Stomach (tissue), 9 donors: ENCODE data around the gene DCDC2C. TPM values are rescaled to one million over a fixed set of nuclear protein-coding genes. Genes with fewer than 3 reads are reported as not detected.

ENCODE experiments used
- DNase-seq, 2 donors: peaks; one replicate each; pipeline versions ENCODE4 v3.0.0 to v3.0.0-alpha.2; 2013 to 2019
- H3K27ac ChIP-seq, 5 donors: fragments of 200-600 bp in 4 of 5; sonication (generic) in 4 of 5; one replicate each; pipeline ENCODE4 v1.5.1; 2013 to 2019; ENCODE audit warnings: mild to moderate bottlenecking in 1 of 5, moderate library complexity in 1 of 5
- H3K27me3 ChIP-seq, 3 donors: fragments of 200-600 bp; sonication (generic); one replicate each; pipeline ENCODE4 v1.5.1; 2017 to 2019; ENCODE audit warnings: mixed run types in 1 of 3
- H3K36me3 ChIP-seq, 4 donors: fragments of 200-600 bp; sonication (generic); 1 replicate in 3 of 4; 2 replicates in 1 of 4; pipeline ENCODE4 v1.5.1; 2016 to 2019
- H3K4me1 ChIP-seq, 4 donors: fragments of 200-600 bp; sonication (generic); one replicate each; pipeline ENCODE4 v1.5.1; 2016 to 2019
- H3K4me3 ChIP-seq, 4 donors: fragments of 200-600 bp; sonication (generic) in 3 of 4; one replicate each; pipeline ENCODE4 v1.5.1; 2016 to 2019; ENCODE audit warnings: mild to moderate bottlenecking in 1 of 4
- H3K9me3 ChIP-seq, 4 donors: fragments of 200-600 bp; sonication (generic); one replicate each; pipeline ENCODE4 v1.5.1; 2016 to 2019
- CTCF ChIP-seq, 7 experiments: fragments of 450-650 bp in 4 of 7; fragments of 200-600 bp in 3 of 7; sonication (generic) in 3 of 7; IDR thresholded peaks; one replicate each; pipeline ENCODE4 v1.5.1; 2016 to 2019; ENCODE audit warnings: antibody characterized with exemption in 7 of 7, control low read depth in 2 of 7, mild to moderate bottlenecking in 1 of 7
- EP300 ChIP-seq: sonication (generic); formaldehyde crosslinking; IDR thresholded peaks from one replicate; pipeline ENCODE4 v1.6.1; 2017; ENCODE audit warnings: antibody characterized with exemption
- POLR2A ChIP-seq, 4 donors: fragments of 450-650 bp; IDR thresholded peaks; one replicate each; pipeline ENCODE4 v1.6.1; 2016; ENCODE audit warnings: antibody characterized with exemption in 4 of 4, control low read depth in 2 of 4, mild to moderate bottlenecking in 1 of 4, moderate library complexity in 1 of 4
- POLR2AphosphoS5 ChIP-seq, 3 donors: sonication (generic); formaldehyde crosslinking; IDR thresholded peaks; one replicate each; pipeline ENCODE4 v1.6.1; 2016; ENCODE audit warnings: antibody characterized with exemption in 3 of 3
- WGBS, 5 donors: extraction: QIAGEN DNeasy Blood & Tissue Kit in 3 of 5; methylation state at CpG; one replicate each; pipeline versions ENCODE4 v1.1.5 to v1.1.7; 2013 to 2018; 5-methylcytosine and 5-hydroxymethylcytosine counted together
- intact Hi-C: fragments of 100-400 bp; cut with DNase I; formaldehyde crosslinking; loops from one replicate; pipeline ENCODE4 v1.15.1; 2023; ENCODE audit warnings: low total_unique reads
- polyA plus RNA-seq, 3 donors: library from polyadenylated mRNA; stranded (reverse); fragments of 200-250 nt; gene quantifications; one replicate each; pipeline ENCODE4 v1.2.3, GENCODE V29; 2013
- total RNA-seq, 5 donors: library from RNA; depleted of rRNA; stranded (reverse); fragments of >200 nt; gene quantifications; one replicate each; pipeline versions ENCODE4 v1.1.0 to v1.2.3, GENCODE V29; 2014 to 2016
- donor health status: healthy with polysubstance abuse.
- donor health status: Bipolar disorder and iron deficiency.
- donor health status: healthy.

The DCDC2C gene
- total and polyA plus RNA-seq, 8 donors: not detected

GRCh38 chr2:3768960-3769765 lies 65.8 kb downstream of the DCDC2C start:
- no peaks in the 10 kb centered on the region for H3K27me3 ChIP-seq

GRCh38 chr2:3769766-3770165 lies 66.4 kb downstream of the DCDC2C start:
- TF ChIP-seq POLR2AphosphoS5 (IDR thresholded peaks at IDR 0.05) (no peak), EP300 (no peak), CTCF (IDR thresholded peaks at IDR 0.05) (no peak)
- Histone ChIP-seq H3K9me3 (no peaks in the 10 kb centered on the region), H3K27me3 (no peaks in the 10 kb centered on the region), H3K36me3 (no peaks in the 10 kb centered on the region), H3K4me1 (no peaks in the 10 kb centered on the region), H3K27ac (no peak overlapping the region), H3K4me3 (no peak overlapping the region)
- intact Hi-C loops: no loop called here
- WGBS, 5 donors: 48 to 82% (median 80%) methylated on average over 3 of the region's 3 CpGs
- no peak for DNase-seq

More at GRCh38 chr2:3768960-3769765, 65.8 kb downstream of the DCDC2C start:
- H3K4me3 ChIP-seq: no peak overlapping the region
- H3K36me3 ChIP-seq: no peaks in the 10 kb centered on the region
- H3K9me3 ChIP-seq: no peaks in the 10 kb centered on the region
- WGBS, 5 donors: 85 to 91% (median 90%) methylated on average over 21 of the region's 21 CpGs
- intact Hi-C loops: no loop called here
- TF ChIP-seq CTCF (IDR thresholded peaks at IDR 0.05) (no peak), POLR2A (IDR thresholded peaks at IDR 0.05) (no peak), EP300 (no peak), POLR2AphosphoS5 (IDR thresholded peaks at IDR 0.05) (no peak)
- no peaks in the 10 kb centered on the region for H3K4me1 ChIP-seq
- no peak for DNase-seq
- H3K27ac ChIP-seq: no peak overlapping the region

GRCh38 chr2:3770724-3771415 lies 67.5 kb downstream of the DCDC2C start:
- intact Hi-C loops: no loop called here
- no peak for TF ChIP-seq POLR2A (IDR thresholded peaks at IDR 0.05)
- no peak overlapping the region for H3K4me3 ChIP-seq
- H3K27ac ChIP-seq: no peak overlapping the region
- H3K4me1 ChIP-seq: no peaks in the 10 kb centered on the region
- no peaks in the 10 kb centered on the region for H3K36me3 ChIP-seq
- no peaks in the 10 kb centered on the region for H3K9me3 ChIP-seq
- no peak for DNase-seq
- no peaks in the 10 kb centered on the region for H3K27me3 ChIP-seq
- 79 to 86% (median 83%) methylated on average over 17 to 19 of the region's 19 CpGs for WGBS, 5 donors

- Histone ChIP-seq H3K27me3 (no peaks in the 10 kb centered on the region), H3K9me3 (no peaks in the 10 kb centered on the region), H3K36me3 (no peaks in the 10 kb centered on the region), H3K27ac (no peak overlapping the region), H3K4me3 (no peak overlapping the region), H3K4me1 (no peaks in the 10 kb centered on the region)
- no peak for DNase-seq
- TF ChIP-seq EP300: no peak
- no peak for TF ChIP-seq POLR2AphosphoS5 (IDR thresholded peaks at IDR 0.05)
- no peak for TF ChIP-seq CTCF (IDR thresholded peaks at IDR 0.05)
- TF ChIP-seq POLR2A (IDR thresholded peaks at IDR 0.05): no peak
- intact Hi-C loops: no loop called here
- 77 to 93% (median 87%) methylated on average over 12 to 13 of the region's 13 CpGs for WGBS, 5 donors
Measured at GRCh38 chr2:3771576-3771975, 68.2 kb downstream of the DCDC2C start.

- intact Hi-C loops: no loop called here
- H3K4me3 ChIP-seq: no peak overlapping the region
- 65 to 69% (median 67%) methylated on average over 12 of the region's 12 CpGs for WGBS, 5 donors
- no peaks in the 10 kb centered on the region for H3K9me3 ChIP-seq
- no peak overlapping the region for H3K27ac ChIP-seq
- no peak for DNase-seq
- no peaks in the 10 kb centered on the region for H3K36me3 ChIP-seq
- H3K4me1 ChIP-seq: no peaks in the 10 kb centered on the region
- peaks cover 0 to 9% (median 0%) of the 10 kb centered on the region in 3 donors for H3K27me3 ChIP-seq
- TF ChIP-seq CTCF (IDR thresholded peaks at IDR 0.05): no peak
- no peak for TF ChIP-seq EP300
- TF ChIP-seq POLR2AphosphoS5 (IDR thresholded peaks at IDR 0.05): no peak
- no peak for TF ChIP-seq POLR2A (IDR thresholded peaks at IDR 0.05)
Measured at GRCh38 chr2:3774336-3774735, 71.0 kb downstream of the DCDC2C start.
